Measurements from ENCODE around the gene ZBTB7C. TPM values are rescaled to one million over a fixed set of nuclear protein-coding genes. Genes with fewer than 3 reads are reported as not detected.

The ZBTB7C gene
- total RNA-seq, 2 donors from 2014 or later: 25.1 to 36.4 TPM

- intact Hi-C loops (cut with DNase I): no loop called here
- Histone ChIP-seq H3K27me3 (no peaks in the 10 kb centered on the region), H3K9me3 (no peaks in the 10 kb centered on the region), H3K9ac (ENCODE audit: low read depth in 2 of 2, low read length in 2 of 2) (no peak overlapping the region), H3K36me3 (no peaks in the 10 kb centered on the region), H3K4me3 (no peak overlapping the region), H3K4me1 (no peaks in the 10 kb centered on the region), H3K27ac (no peak overlapping the region)
- TF ChIP-seq, protein P1, sequence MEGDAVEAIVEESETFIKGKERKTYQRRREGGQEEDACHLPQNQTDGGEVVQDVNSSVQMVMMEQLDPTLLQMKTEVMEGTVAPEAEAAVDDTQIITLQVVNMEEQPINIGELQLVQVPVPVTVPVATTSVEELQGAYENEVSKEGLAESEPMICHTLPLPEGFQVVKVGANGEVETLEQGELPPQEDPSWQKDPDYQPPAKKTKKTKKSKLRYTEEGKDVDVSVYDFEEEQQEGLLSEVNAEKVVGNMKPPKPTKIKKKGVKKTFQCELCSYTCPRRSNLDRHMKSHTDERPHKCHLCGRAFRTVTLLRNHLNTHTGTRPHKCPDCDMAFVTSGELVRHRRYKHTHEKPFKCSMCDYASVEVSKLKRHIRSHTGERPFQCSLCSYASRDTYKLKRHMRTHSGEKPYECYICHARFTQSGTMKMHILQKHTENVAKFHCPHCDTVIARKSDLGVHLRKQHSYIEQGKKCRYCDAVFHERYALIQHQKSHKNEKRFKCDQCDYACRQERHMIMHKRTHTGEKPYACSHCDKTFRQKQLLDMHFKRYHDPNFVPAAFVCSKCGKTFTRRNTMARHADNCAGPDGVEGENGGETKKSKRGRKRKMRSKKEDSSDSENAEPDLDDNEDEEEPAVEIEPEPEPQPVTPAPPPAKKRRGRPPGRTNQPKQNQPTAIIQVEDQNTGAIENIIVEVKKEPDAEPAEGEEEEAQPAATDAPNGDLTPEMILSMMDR (IDR thresholded peaks at IDR 0.05): no peak
- no peak for DNase-seq
These were observed 52.9 kb downstream of the ZBTB7C start for GRCh38 chr18:48356151-48356745.

- Histone ChIP-seq H3K27ac (no peak overlapping the region), H3K4me3 (no peak overlapping the region), H3K27me3 (no peaks in the 10 kb centered on the region), H3K9me3 (no peaks in the 10 kb centered on the region), H3K36me3 (no peaks in the 10 kb centered on the region), H3K9ac (ENCODE audit: low read depth in 2 of 2, low read length in 2 of 2) (no peak overlapping the region), H3K4me1 (no peaks in the 10 kb centered on the region)
- TF ChIP-seq, protein P1 (IDR thresholded peaks at IDR 0.05): no peak
- no peak for DNase-seq
- intact Hi-C loops (cut with DNase I): no loop called here
These were observed 53.7 kb downstream of the ZBTB7C start for GRCh38 chr18:48355276-48356115.

DNA sequence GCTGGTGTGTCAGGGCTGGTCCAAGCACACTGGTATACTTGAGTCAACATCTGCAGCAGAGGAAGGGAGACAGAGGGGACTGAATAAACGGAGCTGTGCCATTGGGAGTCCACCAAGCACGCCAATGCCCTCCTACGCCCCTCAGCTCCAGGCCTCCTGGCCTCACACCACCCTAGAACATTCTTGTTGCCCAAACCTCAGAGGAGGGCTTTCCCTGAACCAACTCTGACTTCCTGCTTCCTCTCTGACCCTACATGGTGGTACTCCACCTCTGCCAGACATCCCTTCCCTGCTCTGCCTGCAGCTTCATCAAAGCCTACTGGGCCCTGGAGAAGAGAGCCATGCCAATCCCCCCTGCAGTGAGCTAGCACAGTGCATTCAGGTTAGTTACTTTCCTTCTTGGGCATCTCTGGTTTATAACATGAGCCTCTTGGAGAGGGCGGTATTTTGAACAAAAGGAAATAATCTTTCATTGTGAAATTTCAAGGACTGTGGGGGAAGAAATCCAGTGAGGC lies 54.4 kb downstream of the ZBTB7C start:
- no peak overlapping the region for H3K27ac ChIP-seq
- H3K9me3 ChIP-seq: no peaks in the 10 kb centered on the region
- H3K27me3 ChIP-seq: no peaks in the 10 kb centered on the region
- no peak overlapping the region for H3K4me3 ChIP-seq
- no peak for DNase-seq
- H3K4me1 ChIP-seq: no peaks in the 10 kb centered on the region
- H3K36me3 ChIP-seq: no peaks in the 10 kb centered on the region
- TF ChIP-seq, protein P1 (IDR thresholded peaks at IDR 0.05): no peak
- intact Hi-C loops (cut with DNase I): no loop called here
- no peak overlapping the region for H3K9ac ChIP-seq (ENCODE audit: low read depth in 2 of 2, low read length in 2 of 2)

- TF ChIP-seq, protein P1 (IDR thresholded peaks at IDR 0.05): no peak
- intact Hi-C loops (cut with DNase I): no loop called here
- no peak for DNase-seq
These were observed 57.0 kb downstream of the ZBTB7C start for GRCh38 chr18:48352051-48352755.

DNA sequence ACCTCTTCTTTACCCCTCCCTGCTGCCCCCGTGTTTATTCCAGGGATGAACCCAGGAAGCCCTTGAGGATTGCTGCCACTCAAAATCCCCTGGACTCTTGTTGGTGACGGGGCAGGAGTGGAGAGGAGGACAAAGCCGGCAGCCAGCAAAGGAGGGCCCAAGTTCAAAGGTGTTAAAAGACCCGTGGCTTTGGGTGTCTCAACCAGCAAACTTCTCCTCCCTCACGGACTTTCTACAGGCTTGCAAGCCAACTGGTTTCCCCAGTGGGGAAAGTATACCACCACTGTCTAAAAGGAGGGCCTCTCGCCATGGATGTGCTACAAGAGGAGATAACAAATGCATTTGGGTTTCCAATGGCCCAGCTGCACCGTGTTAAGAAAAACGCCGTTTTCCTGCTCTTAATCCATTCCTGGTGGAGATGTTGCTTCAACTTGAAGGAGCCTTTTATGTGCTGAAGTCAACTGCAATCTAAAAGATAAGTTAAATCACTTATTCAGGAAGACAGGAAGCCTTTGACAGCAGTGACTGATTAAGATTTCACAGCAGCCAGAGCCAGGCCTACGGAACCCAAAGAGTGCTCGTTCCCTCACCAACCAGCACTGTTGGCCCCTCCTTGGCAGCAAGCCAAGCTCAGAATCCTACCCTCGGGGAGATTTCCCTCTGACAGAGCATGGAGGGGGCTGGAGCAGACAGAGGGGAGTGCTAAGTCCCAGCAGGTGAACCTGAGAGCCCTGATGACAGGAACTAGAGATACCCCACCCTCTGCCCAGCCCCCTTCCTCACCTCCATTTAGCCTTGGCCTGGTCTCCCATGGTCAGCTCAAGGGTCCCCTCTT lies 57.8 kb downstream of the ZBTB7C start:
- TF ChIP-seq, protein P1 (IDR thresholded peaks at IDR 0.05): no peak
- intact Hi-C loops (cut with DNase I): no loop called here
- DNase-seq: no peak
- Histone ChIP-seq H3K9ac (ENCODE audit: low read depth in 2 of 2, low read length in 2 of 2) (no peak overlapping the region), H3K4me3 (no peak overlapping the region), H3K27me3 (no peaks in the 10 kb centered on the region), H3K4me1 (no peaks in the 10 kb centered on the region), H3K36me3 (no peaks in the 10 kb centered on the region), H3K9me3 (no peaks in the 10 kb centered on the region), H3K27ac (no peak overlapping the region)

More at GRCh38 chr18:48352051-48352755, 57.0 kb downstream of the ZBTB7C start:
- Histone ChIP-seq H3K9ac (ENCODE audit: low read depth in 2 of 2, low read length in 2 of 2) (no peak overlapping the region), H3K4me1 (no peaks in the 10 kb centered on the region), H3K27ac (no peak overlapping the region), H3K36me3 (no peaks in the 10 kb centered on the region), H3K9me3 (no peaks in the 10 kb centered on the region), H3K27me3 (no peaks in the 10 kb centered on the region), H3K4me3 (no peak overlapping the region)

Measured in colonic mucosa (tissue), 4 donors.